HEK293 (cell line): ENCODE data around the gene TIMP4.

ENCODE experiments used
- CTCF ChIA-PET: fragments of 350-600 bp; formaldehyde crosslinking; extraction: SDS; loops from one replicate; lab custom pipeline; 2021; ENCODE audit warnings: antibody characterized with exemption; lab: Yijun Ruan, JAX
- POLR2A ChIA-PET: fragments of 300-600 bp; formaldehyde crosslinking; extraction: SDS; loops from one replicate; lab custom pipeline; 2020; ENCODE audit warnings: antibody characterized with exemption, inconsistent platforms; lab: Yijun Ruan, JAX
- H3K27ac ChIP-seq: fragments of 200-500 bp; sonication (Bioruptor generic); 2 replicates; pipeline ENCODE4 v1.5.1; 2014; ENCODE audit warnings: low read depth, low read length, control low read depth, inconsistent platforms; ENCODE audit errors: extremely low read depth
- H3K36me3 ChIP-seq, 2 experiments: fragments of 200-500 bp in 1 of 2; sonication (Bioruptor generic) in 1 of 2; 1 replicate in 1 of 2; 2 replicates in 1 of 2; pipeline ENCODE4 v1.5.1; 2014 to 2017; ENCODE audit warnings: inconsistent platforms in 2 of 2, low read length in 2 of 2; ENCODE audit not compliant: control insufficient read depth in 2 of 2, insufficient read depth in 1 of 2
- H3K4me1 ChIP-seq: fragments of 200-500 bp; sonication (Bioruptor generic); 2 replicates; pipeline ENCODE4 v1.5.1; 2014; ENCODE audit warnings: mild to moderate bottlenecking, low read length, inconsistent platforms; ENCODE audit not compliant: control insufficient read depth, insufficient read depth
- H3K4me3 ChIP-seq: 2 replicates; pipeline ENCODE4 v1.5.1; 2011; ENCODE audit warnings: low read depth, mild to moderate bottlenecking, control low read depth, low read length, moderate library complexity
- H3K9me3 ChIP-seq: fragments of 200-500 bp; sonication (Bioruptor generic); 2 replicates; pipeline ENCODE4 v1.5.1; 2014; ENCODE audit warnings: low read depth, low read length, inconsistent platforms; ENCODE audit not compliant: control insufficient read depth, insufficient read depth
- PRDM1 ChIP-seq: fragments of 450-650 bp; formaldehyde crosslinking; IDR thresholded peaks from 2 replicates; pipeline ENCODE4; 2016; ENCODE audit warnings: missing biosample characterization, missing genetic modification characterization
- ZBTB21 ChIP-seq: fragments of 450-650 bp; formaldehyde crosslinking; IDR thresholded peaks from 2 replicates; pipeline ENCODE4 v1.5.1; 2017; ENCODE audit warnings: missing biosample characterization, missing genetic modification characterization
- ZBTB8A ChIP-seq: fragments of 450-650 bp; formaldehyde crosslinking; IDR thresholded peaks from 2 replicates; pipeline ENCODE4 v1.5.1; 2016; ENCODE audit warnings: missing biosample characterization, missing genetic modification characterization
- ZNF169 ChIP-seq: fragments of 450-650 bp; formaldehyde crosslinking; IDR thresholded peaks from 2 replicates; pipeline ENCODE4 v1.5.1; 2016; ENCODE audit warnings: missing biosample characterization, missing genetic modification characterization
- ZNF266 ChIP-seq: fragments of 450-650 bp; formaldehyde crosslinking; IDR thresholded peaks from 2 replicates; pipeline ENCODE4 v1.5.1; 2016; ENCODE audit warnings: missing biosample characterization, missing genetic modification characterization, low read depth
- ZNF366 ChIP-seq: fragments of 450-650 bp; formaldehyde crosslinking; conservative IDR thresholded peaks from 2 replicates; pipeline ENCODE4 v1.5.1; 2016; ENCODE audit warnings: missing biosample characterization, missing genetic modification characterization
- ZNF629 ChIP-seq: fragments of 450-650 bp; formaldehyde crosslinking; IDR thresholded peaks from 2 replicates; pipeline ENCODE4 v1.5.1; 2017; ENCODE audit warnings: missing biosample characterization, missing genetic modification characterization
- ZSCAN5A ChIP-seq: fragments of 450-650 bp; formaldehyde crosslinking; IDR thresholded peaks from 2 replicates; pipeline ENCODE4 v1.5.1; 2016; ENCODE audit warnings: missing biosample characterization, missing genetic modification characterization
- TF ChIP-seq, protein P1 (sequence below): fragments of 450-650 bp; formaldehyde crosslinking; IDR thresholded peaks from 2 replicates; pipeline ENCODE4 v1.5.1; 2016; ENCODE audit warnings: missing biosample characterization, missing genetic modification characterization, borderline replicate concordance
- TF ChIP-seq, protein P2 (sequence below): fragments of 450-650 bp; formaldehyde crosslinking; IDR thresholded peaks from 2 replicates; pipeline ENCODE4 v1.5.1; 2016; ENCODE audit warnings: missing biosample characterization, missing genetic modification characterization, low read depth

Gene TIMP4

DNA sequence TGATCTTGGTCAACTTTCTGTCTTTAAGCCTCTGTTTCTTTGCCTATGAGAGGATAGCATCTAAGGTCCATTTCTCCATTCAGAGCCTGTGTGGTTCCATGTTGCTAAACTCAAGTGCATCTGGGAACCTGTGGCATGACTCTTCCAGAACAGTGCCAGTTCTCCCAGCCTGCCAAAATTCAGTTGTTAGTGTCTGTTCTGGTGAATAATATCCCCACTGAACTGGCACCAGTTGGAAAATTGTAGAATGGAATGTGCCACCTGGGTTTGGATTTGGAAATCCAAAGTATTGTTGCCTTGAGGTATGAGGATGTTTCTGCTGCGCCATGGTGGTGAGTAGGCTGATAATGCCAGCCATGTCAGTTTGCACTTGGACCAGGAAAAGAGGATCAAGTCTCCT is 31.3 kb downstream of the TIMP4 start (continued):
- TF ChIP-seq ZSCAN5A (tag by site-specific recombination) = no peak

GRCh38 chr3:12125772-12126171 is 32.9 kb downstream of the TIMP4 start:
- ChIA-PET POLR2A (no interaction called here), CTCF (interaction anchor here (0.5 to 1.5 kb wide), 3 partner anchors 9 to 1323 kb away, joined by 3 to 9 read pairs (median 3); no protein-coding TSS in a partner anchor)

GRCh38 chr3:12121466-12121865 is 37.2 kb downstream of the TIMP4 start:
- H3K36me3 ChIP-seq = no peaks in the 10 kb centered on the region
- H3K4me1 ChIP-seq = 0 out of 2 replicates have a peak, but pooled peaks cover 3% of the 10 kb centered on the region
- ChIA-PET CTCF (interaction anchor here (1.7 kb wide), 1 partner anchor 14 kb away, joined by 7 read pairs; no protein-coding TSS in a partner anchor), POLR2A (interaction anchor here (1.4 kb wide), 1 partner anchor 363 kb away, joined by 3 read pairs; the partner anchor contains the start of gene TSEN2)
- no peaks in the 10 kb centered on the region for H3K9me3 ChIP-seq
- no peak overlapping the region for H3K4me3 ChIP-seq
- no peak overlapping the region for H3K27ac ChIP-seq
- peak; percentile 68 for TF ChIP-seq ZNF366 (tag by site-specific recombination)
- peak; percentile 83 for TF ChIP-seq PRDM1
- TF ChIP-seq ZBTB8A (tag by site-specific recombination) = no peak

More at GRCh38 chr3:12125772-12126171, 32.9 kb downstream of the TIMP4 start:
- Histone ChIP-seq H3K27ac (no peak overlapping the region), H3K9me3 (no peaks in the 10 kb centered on the region)
- TF ChIP-seq ZNF629 (tag by site-specific recombination) = peak; percentile 50
- TF ChIP-seq ZNF266 (tag by site-specific recombination) = no peak
- no peak for TF ChIP-seq ZNF169 (tag by site-specific recombination)
- TF ChIP-seq, protein P1, sequence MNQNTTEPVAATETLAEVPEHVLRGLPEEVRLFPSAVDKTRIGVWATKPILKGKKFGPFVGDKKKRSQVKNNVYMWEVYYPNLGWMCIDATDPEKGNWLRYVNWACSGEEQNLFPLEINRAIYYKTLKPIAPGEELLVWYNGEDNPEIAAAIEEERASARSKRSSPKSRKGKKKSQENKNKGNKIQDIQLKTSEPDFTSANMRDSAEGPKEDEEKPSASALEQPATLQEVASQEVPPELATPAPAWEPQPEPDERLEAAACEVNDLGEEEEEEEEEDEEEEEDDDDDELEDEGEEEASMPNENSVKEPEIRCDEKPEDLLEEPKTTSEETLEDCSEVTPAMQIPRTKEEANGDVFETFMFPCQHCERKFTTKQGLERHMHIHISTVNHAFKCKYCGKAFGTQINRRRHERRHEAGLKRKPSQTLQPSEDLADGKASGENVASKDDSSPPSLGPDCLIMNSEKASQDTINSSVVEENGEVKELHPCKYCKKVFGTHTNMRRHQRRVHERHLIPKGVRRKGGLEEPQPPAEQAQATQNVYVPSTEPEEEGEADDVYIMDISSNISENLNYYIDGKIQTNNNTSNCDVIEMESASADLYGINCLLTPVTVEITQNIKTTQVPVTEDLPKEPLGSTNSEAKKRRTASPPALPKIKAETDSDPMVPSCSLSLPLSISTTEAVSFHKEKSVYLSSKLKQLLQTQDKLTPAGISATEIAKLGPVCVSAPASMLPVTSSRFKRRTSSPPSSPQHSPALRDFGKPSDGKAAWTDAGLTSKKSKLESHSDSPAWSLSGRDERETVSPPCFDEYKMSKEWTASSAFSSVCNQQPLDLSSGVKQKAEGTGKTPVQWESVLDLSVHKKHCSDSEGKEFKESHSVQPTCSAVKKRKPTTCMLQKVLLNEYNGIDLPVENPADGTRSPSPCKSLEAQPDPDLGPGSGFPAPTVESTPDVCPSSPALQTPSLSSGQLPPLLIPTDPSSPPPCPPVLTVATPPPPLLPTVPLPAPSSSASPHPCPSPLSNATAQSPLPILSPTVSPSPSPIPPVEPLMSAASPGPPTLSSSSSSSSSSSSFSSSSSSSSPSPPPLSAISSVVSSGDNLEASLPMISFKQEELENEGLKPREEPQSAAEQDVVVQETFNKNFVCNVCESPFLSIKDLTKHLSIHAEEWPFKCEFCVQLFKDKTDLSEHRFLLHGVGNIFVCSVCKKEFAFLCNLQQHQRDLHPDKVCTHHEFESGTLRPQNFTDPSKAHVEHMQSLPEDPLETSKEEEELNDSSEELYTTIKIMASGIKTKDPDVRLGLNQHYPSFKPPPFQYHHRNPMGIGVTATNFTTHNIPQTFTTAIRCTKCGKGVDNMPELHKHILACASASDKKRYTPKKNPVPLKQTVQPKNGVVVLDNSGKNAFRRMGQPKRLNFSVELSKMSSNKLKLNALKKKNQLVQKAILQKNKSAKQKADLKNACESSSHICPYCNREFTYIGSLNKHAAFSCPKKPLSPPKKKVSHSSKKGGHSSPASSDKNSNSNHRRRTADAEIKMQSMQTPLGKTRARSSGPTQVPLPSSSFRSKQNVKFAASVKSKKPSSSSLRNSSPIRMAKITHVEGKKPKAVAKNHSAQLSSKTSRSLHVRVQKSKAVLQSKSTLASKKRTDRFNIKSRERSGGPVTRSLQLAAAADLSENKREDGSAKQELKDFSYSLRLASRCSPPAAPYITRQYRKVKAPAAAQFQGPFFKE = no peak
- TF ChIP-seq ZBTB21 = no peak
- TF ChIP-seq, protein P2, sequence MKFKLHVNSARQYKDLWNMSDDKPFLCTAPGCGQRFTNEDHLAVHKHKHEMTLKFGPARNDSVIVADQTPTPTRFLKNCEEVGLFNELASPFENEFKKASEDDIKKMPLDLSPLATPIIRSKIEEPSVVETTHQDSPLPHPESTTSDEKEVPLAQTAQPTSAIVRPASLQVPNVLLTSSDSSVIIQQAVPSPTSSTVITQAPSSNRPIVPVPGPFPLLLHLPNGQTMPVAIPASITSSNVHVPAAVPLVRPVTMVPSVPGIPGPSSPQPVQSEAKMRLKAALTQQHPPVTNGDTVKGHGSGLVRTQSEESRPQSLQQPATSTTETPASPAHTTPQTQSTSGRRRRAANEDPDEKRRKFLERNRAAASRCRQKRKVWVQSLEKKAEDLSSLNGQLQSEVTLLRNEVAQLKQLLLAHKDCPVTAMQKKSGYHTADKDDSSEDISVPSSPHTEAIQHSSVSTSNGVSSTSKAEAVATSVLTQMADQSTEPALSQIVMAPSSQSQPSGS (tag by site-specific recombination) = peak; percentile 87
- TF ChIP-seq, all 188 proteins: peak for 2
- Histone ChIP-seq H3K4me3 (no peak overlapping the region), H3K4me1 (no peaks in the 10 kb centered on the region), H3K36me3 (no peaks in the 10 kb centered on the region)
